Activated CD8-positive, alpha-beta memory T cell treated with anti-CD3 and anti-CD28 coated beads, Interleukin-2, amount 10 ng/mL, durations not matched to agents 7 days and 5 days (primary cell): ENCODE measurements around the gene OR10G2. TPM values are rescaled to one million over a fixed set of nuclear protein-coding genes. Genes with fewer than 3 reads are reported as not detected.

Experiments
- ATAC-seq: fragments of 150-1000 bp; cut with Tn5 transposase; one replicate; pipeline ENCODE4 v1.10.0; 2021; ENCODE audit warnings: moderate library complexity
- CTCF ChIA-PET: fragments of 350-600 bp; sonication (Branson Sonifier 250); formaldehyde crosslinking; loops from one replicate; lab custom pipeline; 2021; ENCODE audit warnings: antibody characterized with exemption; lab: Charles Lee
- DNase-seq: peaks from one replicate; pipeline ENCODE4 v3.0.0-alpha.2; 2020
- H3K27ac Mint-ChIP-seq: one replicate; pipeline ENCODE4 v1.8.0; 2021; ENCODE audit warnings: mild to moderate bottlenecking, mixed read lengths
- H3K27me3 Mint-ChIP-seq: one replicate; pipeline ENCODE4 v1.8.0; 2021; ENCODE audit warnings: mixed read lengths
- H3K36me3 Mint-ChIP-seq: one replicate; pipeline ENCODE4 v1.8.0; 2021; ENCODE audit warnings: mild to moderate bottlenecking, mixed read lengths
- H3K4me1 Mint-ChIP-seq: one replicate; pipeline ENCODE4 v1.8.0; 2021; ENCODE audit warnings: mixed read lengths
- H3K4me3 Mint-ChIP-seq: one replicate; pipeline ENCODE4 v1.8.0; 2021; ENCODE audit warnings: mild to moderate bottlenecking, moderate library complexity, mixed read lengths
- H3K9me3 Mint-ChIP-seq: one replicate; pipeline ENCODE4 v1.8.0; 2022; ENCODE audit warnings: low read depth, mixed read lengths
- total RNA-seq, 2 experiments: library from RNA; stranded (reverse); gene quantifications; one replicate each; pipeline ENCODE4 v1.2.3, GENCODE V29; 2021

OR10G2 gene, protein sequence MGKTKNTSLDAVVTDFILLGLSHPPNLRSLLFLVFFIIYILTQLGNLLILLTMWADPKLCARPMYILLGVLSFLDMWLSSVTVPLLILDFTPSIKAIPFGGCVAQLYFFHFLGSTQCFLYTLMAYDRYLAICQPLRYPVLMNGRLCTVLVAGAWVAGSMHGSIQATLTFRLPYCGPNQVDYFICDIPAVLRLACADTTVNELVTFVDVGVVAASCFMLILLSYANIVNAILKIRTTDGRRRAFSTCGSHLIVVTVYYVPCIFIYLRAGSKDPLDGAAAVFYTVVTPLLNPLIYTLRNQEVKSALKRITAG
- total RNA-seq = not detected

DNA sequence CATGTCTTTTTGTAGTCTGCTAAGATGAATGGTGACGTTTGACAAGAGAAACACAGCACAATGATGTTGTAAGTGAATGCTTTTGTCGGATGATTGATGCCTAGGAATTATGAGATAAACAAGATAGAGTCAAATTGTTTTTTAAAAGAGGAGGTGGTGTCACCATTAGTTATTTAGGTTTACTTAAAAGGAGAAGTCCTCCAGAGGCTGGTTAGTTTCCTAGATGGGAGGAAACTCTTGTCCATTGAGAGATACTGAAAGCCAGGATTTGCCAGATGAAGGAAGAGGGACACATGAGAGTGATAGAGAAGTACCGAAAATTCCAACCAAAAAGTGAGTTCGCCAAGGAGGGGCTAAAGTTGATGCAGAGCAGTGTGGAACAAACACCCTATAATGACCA, at the start of gene OR10G2:
OR10G2 (minus strand) TSS at position 101 of the 400 bp plus-strand sequence; CDS start at position 3, 98 bp downstream.
- H3K4me3 Mint-ChIP-seq = no peak within 1 kb of the TSS
- ATAC-seq (no peak), DNase-seq (no peak)
- CTCF ChIA-PET = no interaction called here
- H3K9me3 Mint-ChIP-seq = peaks cover 2% of the 10 kb centered on the region
- H3K27ac Mint-ChIP-seq = no peak within 1 kb of the TSS
- no peaks in the 10 kb centered on the region for H3K36me3 Mint-ChIP-seq
- peaks cover 7% of the 10 kb centered on the region for H3K4me1 Mint-ChIP-seq
- H3K27me3 Mint-ChIP-seq = peaks cover 13% of the 10 kb centered on the region

DNA sequence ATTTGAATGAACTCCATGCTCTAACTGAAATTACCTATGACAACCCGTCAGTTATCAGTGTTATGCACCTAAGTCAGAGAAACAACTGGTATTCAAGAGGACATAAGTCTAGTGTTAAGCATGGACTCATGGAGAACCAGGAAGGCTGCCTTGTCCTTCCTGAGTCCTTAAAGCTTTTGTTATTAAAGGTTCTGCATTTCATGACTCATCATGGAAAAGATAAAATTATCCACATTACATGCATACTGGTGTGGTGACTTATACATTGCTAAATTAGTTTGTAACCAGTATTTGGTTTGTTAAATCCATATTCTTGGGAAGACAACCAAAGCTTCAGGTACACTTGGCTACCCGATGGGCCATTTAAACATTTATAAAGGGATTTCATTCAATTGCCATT, 45.3 kb upstream of the OR10G2 start:
- ATAC-seq (no peak), DNase-seq (no peak)
- Mint-ChIP-seq H3K4me1 (no peaks in the 10 kb centered on the region), H3K9me3 (no peaks in the 10 kb centered on the region), H3K4me3 (no peak overlapping the region), H3K27ac (no peak overlapping the region), H3K36me3 (no peaks in the 10 kb centered on the region), H3K27me3 (peaks cover 37% of the 10 kb centered on the region)
- CTCF ChIA-PET = no interaction called here

DNA sequence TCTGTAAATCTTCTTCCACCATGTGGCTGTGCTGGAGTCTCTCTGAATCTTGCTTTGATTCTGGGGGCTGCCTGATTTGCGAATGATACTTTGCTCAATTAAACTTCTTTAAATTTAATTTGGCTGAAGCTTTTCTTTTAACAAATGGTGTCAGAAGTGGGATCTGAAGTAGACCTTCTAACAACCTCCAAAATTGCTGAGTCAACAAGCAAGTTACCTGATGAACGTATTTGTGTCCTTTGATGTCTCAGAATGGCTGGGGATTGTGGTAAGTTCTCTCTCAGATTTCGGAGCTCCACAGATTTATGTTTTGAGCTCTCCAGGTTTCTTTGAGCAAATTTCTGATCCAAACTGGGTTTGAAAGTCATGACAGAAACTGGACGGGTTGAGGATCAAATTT, 40.8 kb upstream of the OR10G2 start:
- H3K27me3 Mint-ChIP-seq = peaks cover 25% of the 10 kb centered on the region
- no peaks in the 10 kb centered on the region for H3K4me1 Mint-ChIP-seq
- H3K9me3 Mint-ChIP-seq = no peaks in the 10 kb centered on the region
- H3K4me3 Mint-ChIP-seq = no peak overlapping the region
- no peak for DNase-seq
- no peak for ATAC-seq
- H3K36me3 Mint-ChIP-seq = no peaks in the 10 kb centered on the region
- CTCF ChIA-PET = no interaction called here
- H3K27ac Mint-ChIP-seq = no peak overlapping the region

DNA sequence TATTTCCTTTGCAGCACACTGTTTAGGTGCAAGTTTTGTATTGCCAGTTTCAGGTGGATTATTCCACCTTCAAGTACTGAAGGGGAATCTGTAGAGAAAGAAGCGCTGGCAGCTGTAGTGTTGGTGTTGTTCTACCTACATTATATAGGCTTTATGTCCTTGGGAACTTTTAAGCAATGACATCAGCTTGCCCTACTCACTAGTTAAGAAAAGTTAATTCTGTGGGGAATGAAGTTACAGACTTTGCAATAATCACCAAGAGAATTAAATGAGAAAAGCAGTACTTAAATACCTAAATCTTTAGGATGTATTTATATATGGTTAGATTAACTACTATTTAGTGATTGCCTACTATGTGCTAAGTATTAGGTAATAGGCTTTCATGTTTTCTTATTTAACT, 39.0 kb upstream of the OR10G2 start, which contains the start of gene OR4E1:
OR4E1 (minus strand) TSS at position 101 of the 400 bp plus-strand sequence. CDS start 2,883 bp downstream, outside the sequence.
- H3K27ac Mint-ChIP-seq = no peak within 1 kb of the TSS
- CTCF ChIA-PET = no interaction called here
- H3K27me3 Mint-ChIP-seq = peaks cover 37% of the 10 kb centered on the region
- H3K36me3 Mint-ChIP-seq = no peaks in the 10 kb centered on the region
- no peaks in the 10 kb centered on the region for H3K9me3 Mint-ChIP-seq
- H3K4me3 Mint-ChIP-seq = no peak within 1 kb of the TSS
- H3K4me1 Mint-ChIP-seq = no peaks in the 10 kb centered on the region
- ATAC-seq (no peak), DNase-seq (no peak)

DNA sequence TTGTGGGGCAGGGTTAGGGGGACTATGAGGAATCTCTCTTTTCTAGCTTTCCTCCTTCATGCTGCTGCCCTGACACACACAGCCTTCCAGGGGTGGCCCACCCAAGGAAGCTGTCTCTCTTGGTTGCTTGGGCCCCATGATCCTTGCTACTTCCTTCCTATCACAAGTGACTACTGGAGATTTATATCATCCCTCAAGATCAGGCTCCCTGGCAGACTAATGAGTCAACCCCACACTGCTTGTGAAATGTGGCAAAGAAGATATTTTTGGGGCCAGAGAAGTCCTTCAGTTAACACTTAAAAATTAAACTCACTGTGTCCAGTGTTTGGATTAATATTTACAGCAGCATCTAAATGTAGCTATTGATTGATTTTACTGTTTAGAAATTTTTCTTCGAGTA, 37.4 kb upstream of the OR10G2 start:
- Mint-ChIP-seq H3K4me1 (no peaks in the 10 kb centered on the region), H3K9me3 (no peaks in the 10 kb centered on the region), H3K27me3 (peaks cover 29% of the 10 kb centered on the region), H3K4me3 (no peak overlapping the region), H3K27ac (no peak overlapping the region), H3K36me3 (no peaks in the 10 kb centered on the region)
- DNase-seq (no peak), ATAC-seq (no peak)
- CTCF ChIA-PET = no interaction called here

DNA sequence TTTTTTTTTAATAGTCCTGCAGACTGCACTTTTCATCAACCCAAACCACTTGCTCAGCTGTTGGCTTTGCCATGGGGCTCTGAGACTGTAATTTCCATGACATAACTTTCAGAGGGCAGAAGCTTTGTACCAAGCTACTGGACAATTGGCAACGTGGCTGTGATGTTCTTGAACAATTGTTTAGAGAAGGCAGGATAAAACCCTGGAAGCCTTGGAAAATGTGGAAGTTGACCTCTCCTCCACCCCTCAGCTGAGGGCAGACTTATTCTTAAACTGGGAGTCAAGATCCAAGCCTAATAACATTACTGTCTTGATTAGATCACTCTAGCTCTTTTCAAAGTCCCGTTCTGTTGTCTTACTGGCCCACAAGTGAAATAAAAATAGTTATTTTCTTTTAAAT, 36.6 kb upstream of the OR10G2 start:
- H3K27me3 Mint-ChIP-seq = peaks cover 29% of the 10 kb centered on the region
- H3K9me3 Mint-ChIP-seq = no peaks in the 10 kb centered on the region
- no peak for ATAC-seq
- no peaks in the 10 kb centered on the region for H3K4me1 Mint-ChIP-seq
- no peaks in the 10 kb centered on the region for H3K36me3 Mint-ChIP-seq
- H3K27ac Mint-ChIP-seq = no peak overlapping the region
- H3K4me3 Mint-ChIP-seq = no peak overlapping the region
- CTCF ChIA-PET = no interaction called here
- DNase-seq = no peak

DNA sequence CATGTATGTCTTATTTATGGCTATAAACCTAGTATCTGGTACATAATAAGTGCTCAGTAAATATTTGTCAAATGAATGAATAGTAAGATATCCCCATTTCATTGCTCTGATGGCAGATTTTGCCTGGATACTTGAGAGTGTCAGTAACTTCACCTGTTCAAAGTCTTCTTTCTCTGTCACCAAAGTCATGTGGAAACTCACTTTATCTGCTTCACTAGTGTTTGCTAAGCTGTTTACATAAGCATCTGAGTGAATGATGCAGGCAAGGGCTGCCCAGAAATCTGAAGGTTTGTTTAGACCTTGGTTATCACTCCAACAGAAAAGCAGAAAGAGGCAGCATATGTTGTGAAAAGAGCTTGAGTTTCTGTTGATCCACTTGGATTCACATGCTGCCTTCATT, 34.5 kb upstream of the OR10G2 start:
- Mint-ChIP-seq H3K4me3 (no peak overlapping the region), H3K27me3 (peaks cover 29% of the 10 kb centered on the region), H3K9me3 (no peaks in the 10 kb centered on the region), H3K36me3 (no peaks in the 10 kb centered on the region), H3K27ac (no peak overlapping the region), H3K4me1 (no peaks in the 10 kb centered on the region)
- ATAC-seq (no peak), DNase-seq (no peak)
- CTCF ChIA-PET = no interaction called here

DNA sequence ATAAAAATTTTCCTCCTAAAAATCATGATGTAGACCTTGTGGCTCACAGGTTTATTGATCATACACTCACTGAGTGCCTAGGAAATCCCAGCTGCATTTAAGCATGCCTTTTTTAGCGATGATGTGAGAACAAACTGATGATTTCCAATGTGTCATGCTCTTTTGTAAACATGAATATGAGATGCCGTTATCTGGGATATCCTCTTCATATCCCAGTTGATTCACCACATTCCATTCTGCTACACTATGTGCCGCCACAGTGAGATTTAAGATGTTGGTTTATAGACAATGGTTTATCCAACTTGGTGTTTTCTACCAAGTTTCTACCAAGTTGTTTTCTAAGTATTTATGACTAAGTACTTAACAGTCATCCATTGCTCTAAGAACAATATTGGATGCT, 33.6 kb upstream of the OR10G2 start:
- DNase-seq = no peak
- CTCF ChIA-PET = interaction anchor here (1.1 kb wide), 1 partner anchor 16 kb away, joined by 3 read pairs; no protein-coding TSS in a partner anchor
- Mint-ChIP-seq H3K36me3 (no peaks in the 10 kb centered on the region), H3K27ac (no peak overlapping the region), H3K27me3 (peaks cover 29% of the 10 kb centered on the region), H3K9me3 (no peaks in the 10 kb centered on the region), H3K4me1 (no peaks in the 10 kb centered on the region), H3K4me3 (no peak overlapping the region)
- ATAC-seq = no peak

DNA sequence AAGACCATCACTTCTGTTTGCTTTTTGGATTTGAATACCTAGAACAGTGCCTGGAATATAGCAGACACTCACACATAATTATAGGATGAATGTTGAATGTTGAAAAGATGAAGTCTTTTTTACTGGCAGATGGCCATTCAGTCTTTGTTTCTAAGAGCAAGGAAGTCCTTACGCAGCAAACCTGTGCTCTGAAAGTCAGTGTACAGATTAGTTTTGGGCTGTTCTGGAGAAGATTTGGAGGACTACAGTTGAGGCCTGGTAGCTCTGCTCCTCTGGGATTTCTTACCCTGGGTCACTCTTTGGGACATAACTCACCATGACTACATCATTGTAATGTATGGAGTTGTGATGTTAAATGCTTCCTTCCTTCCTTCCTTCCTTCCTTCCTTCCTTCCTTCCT, 22.2 kb upstream of the OR10G2 start:
- Mint-ChIP-seq H3K36me3 (no peaks in the 10 kb centered on the region), H3K27ac (no peak overlapping the region), H3K9me3 (no peaks in the 10 kb centered on the region), H3K27me3 (peaks cover 19% of the 10 kb centered on the region), H3K4me1 (no peaks in the 10 kb centered on the region), H3K4me3 (no peak overlapping the region)
- CTCF ChIA-PET = interaction anchor here (0.6 kb wide), 1 partner anchor 16 kb away, joined by 3 read pairs; no protein-coding TSS in a partner anchor
- DNase-seq (no peak), ATAC-seq (no peak)

DNA sequence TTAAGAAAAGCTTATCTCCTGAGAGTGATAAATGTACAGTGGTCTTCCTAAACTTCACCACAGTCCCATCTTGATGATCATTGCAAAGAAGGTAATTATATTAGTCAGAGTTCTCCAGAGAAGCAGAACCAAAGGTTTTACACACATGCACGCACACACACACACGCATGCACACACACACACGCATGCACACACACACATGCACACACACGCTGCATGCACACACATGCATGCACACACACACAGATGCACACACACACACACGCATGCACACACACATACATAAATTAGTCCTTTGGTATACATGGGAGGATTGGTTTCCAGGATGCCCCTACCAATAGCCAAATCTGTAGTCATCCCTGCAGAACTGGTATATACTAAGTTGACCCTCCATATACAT, 19.5 kb upstream of the OR10G2 start:
- Mint-ChIP-seq H3K36me3 (no peaks in the 10 kb centered on the region), H3K4me1 (no peaks in the 10 kb centered on the region), H3K27ac (no peak overlapping the region), H3K27me3 (peaks cover 19% of the 10 kb centered on the region), H3K4me3 (no peak overlapping the region), H3K9me3 (no peaks in the 10 kb centered on the region)
- DNase-seq = no peak
- no peak for ATAC-seq
- CTCF ChIA-PET = no interaction called here

DNA sequence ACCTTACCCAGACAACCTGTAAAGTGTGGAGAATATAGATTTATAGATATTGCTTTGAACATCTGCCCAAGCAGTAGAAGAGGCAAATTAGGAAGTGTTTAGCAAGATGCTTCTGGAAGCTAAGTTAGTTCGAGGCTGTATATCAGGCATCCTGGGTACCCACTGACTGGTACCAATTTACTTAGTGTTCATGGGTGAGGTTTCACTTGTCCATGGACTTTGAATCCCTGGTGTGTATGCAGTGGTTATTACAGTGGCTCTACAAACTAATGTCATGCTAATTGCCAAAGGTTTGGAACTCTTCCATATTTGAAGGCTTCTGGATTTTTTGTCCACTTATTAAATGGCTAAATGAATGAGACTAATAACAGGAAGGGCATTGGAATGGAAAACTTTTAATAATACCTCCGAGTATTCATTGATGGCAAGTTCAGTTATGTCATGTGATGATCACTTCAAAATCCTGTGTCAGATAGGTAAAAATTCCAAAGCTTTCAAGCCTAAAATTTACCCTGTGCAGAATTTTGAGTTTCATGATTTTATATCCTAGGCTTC, 18.7 kb upstream of the OR10G2 start, which contains the start of gene OR4E2:
OR4E2 (plus strand) TSS at position 505 of the 555 bp plus-strand sequence. CDS start 11,248 bp downstream, outside the sequence.
- DNase-seq = no peak
- H3K4me3 Mint-ChIP-seq = no peak within 1 kb of the TSS
- H3K36me3 Mint-ChIP-seq = no peaks in the 10 kb centered on the region
- no peak for ATAC-seq
- CTCF ChIA-PET = interaction anchor here (1.3 kb wide), 1 partner anchor 15 kb away, joined by 3 read pairs; no protein-coding TSS in a partner anchor
- H3K9me3 Mint-ChIP-seq = no peaks in the 10 kb centered on the region
- H3K4me1 Mint-ChIP-seq = no peaks in the 10 kb centered on the region
- H3K27ac Mint-ChIP-seq = no peak within 1 kb of the TSS
- peaks cover 18% of the 10 kb centered on the region for H3K27me3 Mint-ChIP-seq

DNA sequence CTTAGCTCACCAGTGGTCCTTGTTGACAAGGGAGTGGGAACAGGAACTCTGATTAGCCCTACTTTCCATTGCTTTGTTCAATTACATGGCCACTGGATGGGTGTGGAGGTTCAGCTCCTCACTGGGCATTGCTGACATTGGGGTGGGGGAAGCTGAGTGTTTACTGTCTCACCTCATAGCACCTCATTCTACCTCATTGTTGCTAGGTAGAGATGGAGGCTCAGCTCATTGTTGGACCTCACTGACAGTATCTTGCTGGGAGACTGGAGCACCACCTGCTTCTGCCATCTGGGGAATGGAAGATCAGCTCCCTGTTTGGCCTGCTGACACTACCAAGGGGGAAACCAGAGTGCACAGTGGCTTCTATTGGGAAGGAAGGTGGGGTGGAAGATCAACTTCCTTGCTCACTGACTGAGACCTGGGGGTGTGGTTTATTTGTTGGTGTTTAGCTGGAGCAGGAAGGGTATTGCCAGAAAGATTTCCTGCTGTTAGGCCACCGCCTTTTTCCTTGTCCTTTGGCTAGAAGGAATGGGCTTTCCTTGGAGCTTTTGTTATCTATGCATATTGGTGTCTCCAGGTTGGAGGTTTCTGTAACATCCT, 17.6 kb upstream of the OR10G2 start:
- Mint-ChIP-seq H3K27ac (no peak overlapping the region), H3K36me3 (no peaks in the 10 kb centered on the region)
- CTCF ChIA-PET = interaction anchor here (1.3 kb wide), 1 partner anchor 16 kb away, joined by 3 read pairs; no protein-coding TSS in a partner anchor

DNA sequence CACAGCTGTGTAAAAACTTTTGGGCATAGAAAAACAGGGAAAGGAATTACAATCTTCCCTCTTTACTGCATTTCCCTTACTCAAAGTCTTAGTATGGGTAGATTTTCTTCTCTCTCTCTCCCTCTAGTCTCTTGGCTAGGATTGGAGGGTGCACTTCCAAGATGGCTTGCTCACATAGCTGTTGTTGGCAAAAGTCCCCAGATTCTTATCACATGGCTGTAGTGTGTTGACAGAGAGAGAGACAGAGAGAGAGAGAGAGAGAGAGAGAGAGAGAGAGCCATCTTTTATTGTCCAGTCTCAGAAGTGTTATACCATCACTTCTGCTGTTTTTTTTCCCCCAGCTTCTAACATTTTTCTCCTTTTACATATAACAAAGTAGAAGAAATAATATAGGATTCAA, 12.6 kb upstream of the OR10G2 start:
- CTCF ChIA-PET = no interaction called here
- H3K27ac Mint-ChIP-seq = no peak overlapping the region

More for the DNA sequence above, 17.6 kb upstream of the OR10G2 start:
- H3K9me3 Mint-ChIP-seq = no peaks in the 10 kb centered on the region
- H3K4me3 Mint-ChIP-seq = no peak overlapping the region
- ATAC-seq = no peak
- peaks cover 21% of the 10 kb centered on the region for H3K27me3 Mint-ChIP-seq
- DNase-seq = no peak
- H3K4me1 Mint-ChIP-seq = no peaks in the 10 kb centered on the region

More for the DNA sequence above, 12.6 kb upstream of the OR10G2 start:
- H3K36me3 Mint-ChIP-seq = peaks cover 3% of the 10 kb centered on the region
- H3K9me3 Mint-ChIP-seq = no peaks in the 10 kb centered on the region
- no peak overlapping the region for H3K4me3 Mint-ChIP-seq
- peaks cover 22% of the 10 kb centered on the region for H3K27me3 Mint-ChIP-seq
- no peaks in the 10 kb centered on the region for H3K4me1 Mint-ChIP-seq
- DNase-seq (no peak), ATAC-seq (no peak)
